Liver (tissue), 3 donors: Measurements from ENCODE around the gene PHF21B.

Experiments used
- ATF3 ChIP-seq: IDR thresholded peaks from 2 replicates; pipeline ENCODE4 v1.6.1; 2016; ENCODE audit warnings: antibody characterized with exemption
- CTCF ChIP-seq: fragments of 150-350 bp; IDR thresholded peaks from 2 replicates; pipeline ENCODE4 v1.5.1; 2017; ENCODE audit warnings: improper control_type of control experiment, low read depth, low read length; ENCODE audit not compliant: missing input control
- EGR1 ChIP-seq, 2 donors: IDR thresholded peaks; 2 replicates each; pipeline ENCODE4 v1.6.1; 2016 to 2018; ENCODE audit warnings: antibody characterized with exemption in 2 of 2, low read depth in 2 of 2
- RAD21 ChIP-seq, 2 donors: IDR thresholded peaks; 2 replicates each; pipeline ENCODE4 v1.6.1; 2016; ENCODE audit warnings: antibody characterized with exemption in 2 of 2, mild to moderate bottlenecking in 2 of 2
- REST ChIP-seq: IDR thresholded peaks from 2 replicates; pipeline ENCODE4 v1.6.1; 2016; ENCODE audit warnings: antibody characterized with exemption, mild to moderate bottlenecking
- TAF1 ChIP-seq: conservative IDR thresholded peaks from 2 replicates; pipeline ENCODE4 v1.6.1; 2016; ENCODE audit warnings: antibody characterized with exemption, mild to moderate bottlenecking
- YY1 ChIP-seq: IDR thresholded peaks from 2 replicates; pipeline ENCODE4 v1.6.1; 2016; ENCODE audit warnings: antibody characterized with exemption, mild to moderate bottlenecking
- donor health status: healthy.
- donor health status: healthy.

GRCh38 chr22:44938886-44939285, 70.9 kb downstream of the PHF21B start:
- TF ChIP-seq CTCF, result no peak
- no peak for TF ChIP-seq RAD21 (IDR thresholded peaks at IDR 0.05)
- no peak for TF ChIP-seq REST
- no peak for TF ChIP-seq TAF1
- TF ChIP-seq YY1, result no peak
- no peak for TF ChIP-seq ATF3
- TF ChIP-seq EGR1 (IDR thresholded peaks at IDR 0.05; ENCODE audit: low read depth in 2 of 2), result no peak
